ENCODE data around the gene NSDHL. TPM values are rescaled to one million over a fixed set of nuclear protein-coding genes. Genes with fewer than 3 reads are reported as not detected.

NSDHL gene
- total and polyA plus RNA-seq, 2 of the 13 experiments (the other 11 are each of a cell fraction or from before 2014, with no cell fraction given) = 26.2 to 49.3 TPM

- no peak for TF ChIP-seq ZNF280D (CRISPR knock-in tag; IDR thresholded peaks at IDR 0.05)
- TF ChIP-seq ZNF234 (CRISPR knock-in tag; conservative IDR thresholded peaks at IDR 0.05) = no peak
Observed at GRCh38 chrX:152905081-152905420, 74.2 kb downstream of the NSDHL start (continued).

- Histone ChIP-seq H3K4me2 (ENCODE audit: low read depth, low read length) (no peak overlapping the region), H3K79me2 (ENCODE audit: insufficient read depth, low read length) (no peaks in the 10 kb centered on the region), H2AFZ (ENCODE audit: low read length) (no peak overlapping the region), H3K9ac (ENCODE audit: insufficient read depth, low read depth, low read length) (no peak overlapping the region), H3K4me3 (replicated peaks in 1 of 3; ENCODE audit: insufficient read depth in 1 of 3, low read depth in 2 of 3, low read length in 3 of 3) (no peak overlapping the region), H3K36me3 (replicated peaks in 1 of 2; ENCODE audit: control insufficient read depth in 1 of 2, insufficient read depth in 2 of 2, low read length in 2 of 2) (no peaks in the 10 kb centered on the region), H4K20me1 (ENCODE audit: insufficient read depth, low read length) (no peaks in the 10 kb centered on the region), H3K4me1 (ENCODE audit: insufficient read depth, low read length) (peaks cover 12% of the 10 kb centered on the region), H3K9me3 (ENCODE audit: low read length) (no peaks in the 10 kb centered on the region), H3K27me3 (ENCODE audit: control insufficient read depth in 1 of 2, insufficient read depth in 2 of 2, low read length in 2 of 2) (no peaks in the 10 kb centered on the region), H3K27ac (ENCODE audit: extremely low read length, insufficient read depth, low read length) (no peak overlapping the region)
- no peak for DNase-seq (ENCODE audit: low spot score)
- ATAC-seq = no peak
- TF ChIP-seq RFX5 (IDR thresholded peaks at IDR 0.05; ENCODE audit: low read depth, low read length) (peak; percentile 67), IRF9 (CRISPR knock-in tag; IDR thresholded peaks at IDR 0.05; ENCODE audit: borderline replicate concordance) (no peak)
- ChIA-PET POLR2A (no interaction called here), CTCF (ENCODE audit: low intra/inter-chr PET ratio, low total read pairs) (no interaction called here)
- in situ Hi-C loops (cut with HindIII; ENCODE audit: extremely low pct_ligation_motif_present, low pct_unique_long_range_greater_than_20kb) (no loop called here), intact Hi-C loops (cut with micrococcal nuclease; ENCODE audit: unreplicated experiment) (no loop called here)
- BruUV-seq (replicated peaks) = no TSS peak
- FAIRE-seq = no peak
- WGBS (ENCODE audit: low lambda C conversion rate) = no CpG with 5 or more reads among the region's 17 CpGs
Observed at GRCh38 chrX:152907084-152907651, 76.3 kb downstream of the NSDHL start.

Measured in HepG2 (cell line).